ENCODE results near the gene EPS8L1. TPM values are rescaled to one million over a fixed set of nuclear protein-coding genes. Genes with fewer than 3 reads are reported as not detected.

The EPS8L1 gene
- total and polyA plus RNA-seq, 10 donors = 0.37 to 5.3 (median 3.1) TPM; not detected in 1

DNA sequence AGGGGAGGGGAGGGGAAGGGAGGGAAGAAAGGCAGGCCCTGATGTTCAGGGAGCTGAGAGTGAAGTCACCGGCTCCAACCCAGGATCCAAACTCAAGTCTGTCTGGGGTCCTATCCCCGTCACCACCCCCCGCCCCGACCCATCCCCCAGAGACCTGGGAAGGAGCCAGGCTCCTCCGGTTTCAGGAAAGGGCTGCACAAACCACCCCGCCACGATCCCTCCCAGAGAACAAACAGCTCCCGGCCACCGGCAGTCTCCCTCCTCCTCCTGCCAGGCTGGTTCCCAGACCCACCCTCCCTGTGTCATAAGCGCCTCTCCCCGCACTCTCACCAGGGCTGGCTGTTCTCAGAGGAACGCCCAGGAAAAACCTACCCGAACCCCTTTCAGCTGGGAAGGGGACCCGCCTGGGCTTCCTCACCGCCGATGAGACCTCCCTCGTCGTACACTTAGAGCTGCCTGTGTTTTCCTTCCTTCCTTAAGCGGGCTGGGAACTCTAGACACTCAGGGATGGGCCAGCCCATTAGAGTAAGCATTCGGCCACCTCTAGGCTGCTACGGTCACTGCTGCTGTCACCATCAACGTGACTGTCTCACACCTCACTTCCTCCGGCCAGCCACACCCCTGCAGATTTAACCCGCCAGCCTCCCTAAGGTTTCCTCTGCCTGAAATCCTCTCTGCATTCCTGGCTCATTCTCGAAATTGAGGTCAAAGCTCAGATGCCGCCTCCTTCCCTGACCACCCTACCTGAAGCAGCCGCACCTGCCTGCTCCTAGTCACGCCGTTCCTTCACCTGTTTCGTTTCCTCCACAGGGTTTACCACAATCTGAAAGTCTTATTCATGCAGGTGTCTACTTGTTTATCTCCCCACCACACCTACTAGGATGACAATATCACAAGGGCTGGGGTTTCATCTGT, 6.5 kb upstream of the EPS8L1 start:
- 5 to 12% (median 8%) methylated on average over 25 to 30 of the region's 30 CpGs for WGBS, 5 donors
- Histone ChIP-seq H3K4me3 (peak overlapping the region in 1 of 8 donors; percentile 21), H3K36me3 (no peaks in the 10 kb centered on the region), H3K27me3 (replicated peaks in 1 of 7) (peaks cover 0 to 76% (median 30%) of the 10 kb centered on the region in 7 donors), H3K27ac (peak overlapping the region in 1 of 8 donors; percentile 23), H3K9me3 (peaks cover 0 to 6% (median 0%) of the 10 kb centered on the region in 8 donors), H3K4me1 (peaks cover 0 to 28% (median 8%) of the 10 kb centered on the region in 6 donors)
- intact Hi-C loops (cut with DNase I; ENCODE audit: low total_unique reads) = no loop called here
- TF ChIP-seq POLR2A (IDR thresholded peaks at IDR 0.05) (no peak), POLR2AphosphoS5 (IDR thresholded peaks at IDR 0.05) (no peak), CTCF (IDR thresholded peaks at IDR 0.05 in 8 of 11, conservative IDR thresholded peaks at IDR 0.05 in 3 of 11) (no peak)
- no peak for DNase-seq

GRCh38 chr19:55069865-55070197, 5.8 kb upstream of the EPS8L1 start:
- Histone ChIP-seq H3K36me3 (no peaks in the 10 kb centered on the region), H3K9me3 (peaks cover 0 to 6% (median 0%) of the 10 kb centered on the region in 8 donors), H3K27ac (no peak overlapping the region), H3K27me3 (replicated peaks in 1 of 7) (peaks cover 0 to 78% (median 31%) of the 10 kb centered on the region in 7 donors), H3K4me3 (peak overlapping the region in 1 of 8 donors; percentile 21), H3K4me1 (peaks cover 0 to 28% (median 8%) of the 10 kb centered on the region in 6 donors)
- WGBS, 5 donors = 93 to 100% (median 97%) methylated on average over 2 of the region's 2 CpGs
- no peak for DNase-seq
- TF ChIP-seq POLR2A (IDR thresholded peaks at IDR 0.05) (no peak), CTCF (IDR thresholded peaks at IDR 0.05 in 8 of 11, conservative IDR thresholded peaks at IDR 0.05 in 3 of 11) (no peak), POLR2AphosphoS5 (IDR thresholded peaks at IDR 0.05) (no peak)
- intact Hi-C loops (cut with DNase I; ENCODE audit: low total_unique reads) = no loop called here

- WGBS, 5 donors = 71 to 87% (median 79%) methylated on average over 10 of the region's 10 CpGs
- Histone ChIP-seq H3K36me3 (no peaks in the 10 kb centered on the region), H3K27me3 (replicated peaks in 1 of 7) (peaks cover 0 to 81% (median 31%) of the 10 kb centered on the region in 7 donors), H3K4me3 (no peak overlapping the region), H3K9me3 (peaks cover 0 to 6% (median 0%) of the 10 kb centered on the region in 8 donors), H3K4me1 (peaks cover 0 to 28% (median 8%) of the 10 kb centered on the region in 6 donors), H3K27ac (no peak overlapping the region)
- intact Hi-C loops (cut with DNase I; ENCODE audit: low total_unique reads) = no loop called here
- TF ChIP-seq POLR2AphosphoS5 (IDR thresholded peaks at IDR 0.05) = no peak
- TF ChIP-seq CTCF (IDR thresholded peaks at IDR 0.05 in 8 of 11, conservative IDR thresholded peaks at IDR 0.05 in 3 of 11) = no peak
- TF ChIP-seq POLR2A (IDR thresholded peaks at IDR 0.05) = no peak
- DNase-seq = no peak
Observed at GRCh38 chr19:55070466-55071128, 5.1 kb upstream of the EPS8L1 start.

DNA sequence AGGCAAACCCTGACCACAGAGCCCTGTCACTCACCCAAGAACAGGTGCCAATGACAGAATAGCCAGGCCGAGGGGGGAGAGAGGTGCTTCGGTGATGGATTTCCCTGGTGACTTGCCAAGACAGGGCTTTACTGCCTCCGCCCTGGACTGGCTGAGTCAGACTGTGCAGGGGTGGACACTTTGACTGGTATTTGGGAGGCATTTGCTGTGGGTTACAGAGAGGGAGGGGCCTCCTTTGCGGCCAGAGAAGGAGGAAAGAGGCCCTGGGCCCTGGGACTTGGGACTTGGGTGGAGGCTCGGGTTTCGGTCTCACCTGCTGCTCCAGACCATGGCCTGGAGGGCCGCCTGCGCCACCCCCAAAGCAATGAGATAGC, 4.6 kb upstream of the EPS8L1 start:
- no peak for TF ChIP-seq POLR2A (IDR thresholded peaks at IDR 0.05)
- no peak for TF ChIP-seq POLR2AphosphoS5 (IDR thresholded peaks at IDR 0.05)
- TF ChIP-seq CTCF (IDR thresholded peaks at IDR 0.05 in 8 of 11, conservative IDR thresholded peaks at IDR 0.05 in 3 of 11) = no peak
- intact Hi-C loops (cut with DNase I; ENCODE audit: low total_unique reads) = no loop called here
- Histone ChIP-seq H3K9me3 (peaks cover 0 to 6% (median 0%) of the 10 kb centered on the region in 8 donors), H3K27me3 (replicated peaks in 1 of 7) (peaks cover 0 to 83% (median 31%) of the 10 kb centered on the region in 7 donors), H3K4me1 (peaks cover 0 to 28% (median 8%) of the 10 kb centered on the region in 6 donors), H3K27ac (no peak overlapping the region), H3K4me3 (no peak overlapping the region), H3K36me3 (no peaks in the 10 kb centered on the region)
- WGBS, 5 donors = 47 to 75% (median 56%) methylated on average over 5 to 8 of the region's 8 CpGs
- DNase-seq = no peak

Data from spleen (tissue), 11 donors.